H9 (cell line): Measurements from ENCODE around the gene SUPT20H. TPM values are rescaled to one million over a fixed set of nuclear protein-coding genes. Genes with fewer than 3 reads are reported as not detected.

ENCODE experiments used
- DNase-seq: peaks from one replicate; pipeline ENCODE4 v3.0.0-alpha.2; 2017
- H2AFZ ChIP-seq: one replicate; pipeline ENCODE4 v1.6.1; 2013; ENCODE audit warnings: mild to moderate bottlenecking, low read length, control low read depth, moderate library complexity
- H2AK5ac ChIP-seq: 2 replicates; pipeline ENCODE4 v1.6.1; 2013; ENCODE audit warnings: low read length, control low read depth, mixed read lengths; ENCODE audit not compliant: insufficient read length
- H2BK120ac ChIP-seq: one replicate; pipeline ENCODE4 v1.6.1; 2013; ENCODE audit warnings: low read depth, mild to moderate bottlenecking, low read length, control low read depth, inconsistent platforms; ENCODE audit not compliant: poor library complexity, severe bottlenecking
- H2BK12ac ChIP-seq: 2 replicates; pipeline ENCODE4 v1.6.1; 2013; ENCODE audit warnings: low read length, control low read depth, mixed read lengths, low read depth; ENCODE audit not compliant: insufficient read length
- H2BK15ac ChIP-seq: 2 replicates; pipeline ENCODE4 v1.6.1; 2013; ENCODE audit warnings: low read depth, low read length, control low read depth
- H2BK20ac ChIP-seq: one replicate; pipeline ENCODE4 v1.6.1; 2013; ENCODE audit warnings: low read depth, mild to moderate bottlenecking, low read length, control low read depth, inconsistent platforms; ENCODE audit not compliant: poor library complexity, severe bottlenecking
- H2BK5ac ChIP-seq: 2 replicates; pipeline ENCODE4 v1.6.1; 2013; ENCODE audit warnings: low read length, control low read depth, mixed read lengths; ENCODE audit not compliant: insufficient read length
- H3K14ac ChIP-seq: 2 replicates; pipeline ENCODE4 v1.6.1; 2013; ENCODE audit warnings: low read length, control low read depth; ENCODE audit not compliant: insufficient read depth
- H3K18ac ChIP-seq: 2 replicates; pipeline ENCODE4 v1.6.1; 2013; ENCODE audit warnings: low read depth, mild to moderate bottlenecking, mixed read lengths, low read length, control low read depth; ENCODE audit not compliant: insufficient read length
- H3K23ac ChIP-seq: 2 replicates; pipeline ENCODE4 v1.6.1; 2013; ENCODE audit warnings: low read length, control low read depth, mixed read lengths, low read depth; ENCODE audit not compliant: insufficient read length
- H3K23me2 ChIP-seq: 2 replicates; pipeline ENCODE4 v1.6.1; 2013; ENCODE audit warnings: low read depth, mild to moderate bottlenecking, mixed read lengths, low read length, control low read depth; ENCODE audit not compliant: insufficient read length, poor library complexity, severe bottlenecking
- H3K27ac ChIP-seq: 2 replicates; pipeline ENCODE4 v1.5.1; 2013; ENCODE audit warnings: low read length, control low read depth, mixed read lengths, low read depth; ENCODE audit not compliant: insufficient read length
- H3K27me3 ChIP-seq: 2 replicates; pipeline ENCODE4 v1.6.1; 2013; ENCODE audit warnings: low read length, control low read depth, inconsistent platforms; ENCODE audit not compliant: insufficient read depth
- H3K4ac ChIP-seq: 2 replicates; pipeline ENCODE4 v1.6.1; 2013; ENCODE audit warnings: low read depth, mild to moderate bottlenecking, control low read depth, inconsistent platforms, low read length, moderate library complexity
- H3K4me1 ChIP-seq: 2 replicates; pipeline ENCODE4 v1.6.1; 2013; ENCODE audit warnings: low read length, control low read depth, inconsistent platforms; ENCODE audit not compliant: insufficient read depth
- H3K4me2 ChIP-seq: 2 replicates; pipeline ENCODE4 v1.6.1; 2013; ENCODE audit warnings: low read length, control low read depth, mixed read lengths; ENCODE audit not compliant: insufficient read length, insufficient read depth
- H3K56ac ChIP-seq: 2 replicates; pipeline ENCODE4 v1.6.1; 2013; ENCODE audit warnings: low read depth, mild to moderate bottlenecking, mixed read lengths, low read length, control low read depth; ENCODE audit not compliant: insufficient read length
- H3K79me1 ChIP-seq: 2 replicates; pipeline ENCODE4 v1.6.1; 2013; ENCODE audit warnings: low read depth, mild to moderate bottlenecking, moderate library complexity, low read length, control low read depth, inconsistent platforms; ENCODE audit not compliant: insufficient read depth, poor library complexity, severe bottlenecking
- H3K79me2 ChIP-seq: 2 replicates; pipeline ENCODE4 v1.6.1; 2013; ENCODE audit warnings: low read length, control low read depth, inconsistent platforms; ENCODE audit not compliant: insufficient read depth
- H3K9ac ChIP-seq: 2 replicates; pipeline ENCODE4 v1.6.1; 2013; ENCODE audit warnings: low read length, control low read depth, mixed read lengths; ENCODE audit not compliant: insufficient read length; ENCODE audit errors: extremely low read depth
- H3K9me3 ChIP-seq: one replicate; pipeline ENCODE4 v1.6.1; 2013; ENCODE audit warnings: low read depth, low read length, inconsistent platforms; ENCODE audit not compliant: control insufficient read depth
- H3T11ph ChIP-seq: one replicate; pipeline ENCODE4 v1.6.1; 2013; ENCODE audit warnings: mild to moderate bottlenecking, low read length, control low read depth, inconsistent platforms
- H4K20me1 ChIP-seq: one replicate; pipeline ENCODE4 v1.6.1; 2013; ENCODE audit not compliant: control insufficient read depth, insufficient read length, insufficient read depth
- H4K5ac ChIP-seq: 2 replicates; pipeline ENCODE4 v1.6.1; 2013; ENCODE audit warnings: low read depth, mild to moderate bottlenecking, mixed read lengths, low read length, control low read depth; ENCODE audit not compliant: insufficient read length
- H4K8ac ChIP-seq: replicated peaks from 2 replicates; pipeline ENCODE4 v1.6.1; 2013; ENCODE audit warnings: low read length, control low read depth, mixed read lengths, low read depth; ENCODE audit not compliant: insufficient read length
- H4K91ac ChIP-seq: 2 replicates; pipeline ENCODE4 v1.6.1; 2013; ENCODE audit warnings: low read depth, mild to moderate bottlenecking, moderate library complexity, mixed read lengths, low read length, control low read depth; ENCODE audit not compliant: insufficient read length
- H3K27ac Mint-ChIP-seq, 3 experiments: 2 replicates in 2 of 3; 3 replicates in 1 of 3; pipeline ENCODE4 v1.8.0; 2020 to 2021; ENCODE audit warnings: mixed read lengths in 3 of 3, mild to moderate bottlenecking in 1 of 3, moderate library complexity in 1 of 3
- H3K27me3 Mint-ChIP-seq: 2 replicates; pipeline ENCODE4 v1.8.0; 2021; ENCODE audit warnings: low read depth, mild to moderate bottlenecking, moderate library complexity, mixed read lengths
- H3K36me3 Mint-ChIP-seq, 3 experiments: 2 replicates in 2 of 3; 3 replicates in 1 of 3; pipeline ENCODE4 v1.8.0; 2020 to 2021; ENCODE audit warnings: low read depth in 3 of 3, mixed read lengths in 3 of 3; ENCODE audit not compliant: insufficient read depth in 1 of 3
- H3K4me1 Mint-ChIP-seq, 2 experiments: 2 replicates each; pipeline ENCODE4 v1.8.0; 2020; ENCODE audit warnings: mixed read lengths in 2 of 2
- H3K4me3 Mint-ChIP-seq, 2 experiments: 2 replicates in 1 of 2; 3 replicates in 1 of 2; pipeline ENCODE4 v1.8.0; 2020 to 2021; ENCODE audit warnings: mild to moderate bottlenecking in 2 of 2, mixed read lengths in 2 of 2, moderate library complexity in 1 of 2
- H3K9me3 Mint-ChIP-seq, 2 experiments: 2 replicates in 1 of 2; 3 replicates in 1 of 2; pipeline ENCODE4 v1.8.0; 2020; ENCODE audit warnings: mild to moderate bottlenecking in 2 of 2, mixed read lengths in 2 of 2, moderate library complexity in 1 of 2
- CTCF ChIP-seq: fragments of 200-600 bp; sonication (generic); conservative IDR thresholded peaks from 3 replicates; pipeline ENCODE4 v1.8.0; 2021; ENCODE audit warnings: antibody characterized with exemption, mild to moderate bottlenecking
- WGBS: extraction: QIAGEN DNeasy Blood & Tissue Kit; methylation state at CpG from one replicate; pipeline ENCODE4 v1.1.7; 2013; ENCODE audit warnings: missing lambda C conversion rate, low lambda C conversion rate, mixed read lengths; ENCODE audit not compliant: insufficient read length; ENCODE audit errors: extremely low coverage; 5-methylcytosine and 5-hydroxymethylcytosine counted together
- total RNA-seq: library from RNA; stranded (reverse); gene quantifications from 2 replicates; pipeline ENCODE4 v1.2.1, GENCODE V29; 2021

Gene SUPT20H
- total RNA-seq, 1 experiment from 2014 or later: 59.5 TPM

GRCh38 chr13:37075164-37075563, 15.7 kb upstream of the SUPT20H start:
- Histone ChIP-seq H3K14ac (no peak overlapping the region), H2BK20ac (no peak overlapping the region), H3K4me2 (no peak overlapping the region), H3K79me1 (no peaks in the 10 kb centered on the region), H4K5ac (no peak overlapping the region), H4K20me1 (no peaks in the 10 kb centered on the region), H4K8ac (no peak overlapping the region), H3K27me3 (no peaks in the 10 kb centered on the region), H3K27ac (no peak overlapping the region), H2AK5ac (no peak overlapping the region), H3K4me1 (no peaks in the 10 kb centered on the region), H2BK12ac (no peak overlapping the region), H3K18ac (no peak overlapping the region), H3K4ac (no peak overlapping the region), H2BK120ac (no peak overlapping the region), H3K23ac (no peak overlapping the region), H3K9ac (no peak overlapping the region), H3K56ac (no peak overlapping the region), H3K9me3 (no peaks in the 10 kb centered on the region), H2BK5ac (no peak overlapping the region), H3T11ph (no peak overlapping the region), H2BK15ac (no peak overlapping the region), H4K91ac (no peak overlapping the region), H3K23me2 (no peaks in the 10 kb centered on the region), H3K79me2 (no peaks in the 10 kb centered on the region), H2AFZ (peak overlapping the region; percentile 45)
- H3K4me1 Mint-ChIP-seq: peaks cover 2 to 3% of the 10 kb centered on the region in 2 experiments; a peak in 3 of 4 replicates
- no peak for DNase-seq
- no peaks in the 10 kb centered on the region for H3K27me3 Mint-ChIP-seq
- H3K4me3 Mint-ChIP-seq: no peak overlapping the region
- H3K36me3 Mint-ChIP-seq: no peaks in the 10 kb centered on the region
- no peak for TF ChIP-seq CTCF
- H3K9me3 Mint-ChIP-seq: no peaks in the 10 kb centered on the region
- H3K27ac Mint-ChIP-seq: peak overlapping the region in 1 of 3 experiments; percentile 34; a peak in 1 of 7 replicates
- WGBS: no CpG with 5 or more reads among the region's 2 CpGs
